A549 (cell line): Measurements from ENCODE around the gene TUBB1.

Experiments used
- JUN ChIP-seq, 2 experiments: fragments of >200 bp; sonication (Bioruptor Twin); formaldehyde crosslinking; IDR thresholded peaks; 2 replicates in 1 of 2; 3 replicates in 1 of 2; pipeline ENCODE4 v1.6.1; 2016 to 2017
- KDM5A ChIP-seq: fragments of 200-600 bp; sonication (generic); IDR thresholded peaks from 2 replicates; pipeline ENCODE4 v1.6.1; 2016; ENCODE audit warnings: antibody characterized with exemption, mild to moderate bottlenecking
- MYC ChIP-seq: IDR thresholded peaks from 2 replicates; pipeline ENCODE4 v1.6.1; 2012; ENCODE audit warnings: mild to moderate bottlenecking, inconsistent platforms, low read length, improper control_type of control experiment, borderline replicate concordance
- PBX3 ChIP-seq: IDR thresholded peaks from 2 replicates; pipeline ENCODE4 v1.6.1; 2012
- POLR2A ChIP-seq: IDR thresholded peaks from 2 replicates; pipeline ENCODE4 v1.6.1; 2012; ENCODE audit warnings: mild to moderate bottlenecking, low read length
- RCOR1 ChIP-seq: fragments of 150-350 bp; IDR thresholded peaks from 2 replicates; pipeline ENCODE4 v1.6.1; 2014; ENCODE audit warnings: antibody characterized with exemption, low read length, low read depth
- ZFP36 ChIP-seq: fragments of 450-650 bp; IDR thresholded peaks from 2 replicates; pipeline ENCODE4 v1.6.1; 2014; ENCODE audit warnings: borderline replicate concordance; ENCODE audit not compliant: partially characterized antibody
- TF ChIP-seq, protein P1 (sequence below): fragments of >200 bp; sonication (Bioruptor Twin); formaldehyde crosslinking; IDR thresholded peaks from 3 replicates; pipeline ENCODE4 v1.5.1; 2016

GRCh38 chr20:59040667-59041066 is 21.4 kb downstream of the TUBB1 start:
- TF ChIP-seq, protein P1, sequence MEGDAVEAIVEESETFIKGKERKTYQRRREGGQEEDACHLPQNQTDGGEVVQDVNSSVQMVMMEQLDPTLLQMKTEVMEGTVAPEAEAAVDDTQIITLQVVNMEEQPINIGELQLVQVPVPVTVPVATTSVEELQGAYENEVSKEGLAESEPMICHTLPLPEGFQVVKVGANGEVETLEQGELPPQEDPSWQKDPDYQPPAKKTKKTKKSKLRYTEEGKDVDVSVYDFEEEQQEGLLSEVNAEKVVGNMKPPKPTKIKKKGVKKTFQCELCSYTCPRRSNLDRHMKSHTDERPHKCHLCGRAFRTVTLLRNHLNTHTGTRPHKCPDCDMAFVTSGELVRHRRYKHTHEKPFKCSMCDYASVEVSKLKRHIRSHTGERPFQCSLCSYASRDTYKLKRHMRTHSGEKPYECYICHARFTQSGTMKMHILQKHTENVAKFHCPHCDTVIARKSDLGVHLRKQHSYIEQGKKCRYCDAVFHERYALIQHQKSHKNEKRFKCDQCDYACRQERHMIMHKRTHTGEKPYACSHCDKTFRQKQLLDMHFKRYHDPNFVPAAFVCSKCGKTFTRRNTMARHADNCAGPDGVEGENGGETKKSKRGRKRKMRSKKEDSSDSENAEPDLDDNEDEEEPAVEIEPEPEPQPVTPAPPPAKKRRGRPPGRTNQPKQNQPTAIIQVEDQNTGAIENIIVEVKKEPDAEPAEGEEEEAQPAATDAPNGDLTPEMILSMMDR, result no peak
- TF ChIP-seq POLR2A (no peak), MYC (no peak), PBX3 (no peak), JUN (IDR thresholded peaks at IDR 0.05) (no peak), RCOR1 (no peak), ZFP36 (no peak), KDM5A (no peak)
